WTC11 (cell line): ENCODE data around the gene MAPK9. TPM values are rescaled to one million over a fixed set of nuclear protein-coding genes. Genes with fewer than 3 reads are reported as not detected.

Experiments used
- ATAC-seq: fragments of 200-7000 bp; cut with Tn5 transposase; 2 replicates; pipeline ENCODE4 v1.10.0; 2021; ENCODE audit warnings: mild to moderate bottlenecking, moderate library complexity
- CTCF ChIA-PET: fragments of 300-600 bp; sonication (Branson Sonifier 250); formaldehyde crosslinking; loops from one replicate; lab custom pipeline; 2021; ENCODE audit warnings: antibody characterized with exemption; lab: Charles Lee
- POLR2A ChIA-PET: fragments of 350-600 bp; sonication (Branson Sonifier 250); formaldehyde crosslinking; loops from one replicate; lab custom pipeline; 2021; ENCODE audit warnings: antibody characterized with exemption; lab: Charles Lee
- DNase-seq: peaks from one replicate; pipeline ENCODE4 v3.0.0; 2021; ENCODE audit warnings: low spot score
- H3K27ac Mint-ChIP-seq: 2 replicates; pipeline ENCODE4 v1.8.0; 2021; ENCODE audit warnings: mixed read lengths
- H3K27me3 Mint-ChIP-seq: 2 replicates; pipeline ENCODE4 v1.8.0; 2021; ENCODE audit warnings: low read depth, mild to moderate bottlenecking, moderate library complexity, mixed read lengths
- H3K36me3 Mint-ChIP-seq: 2 replicates; pipeline ENCODE4 v1.8.0; 2021; ENCODE audit warnings: mixed read lengths
- H3K4me1 Mint-ChIP-seq: 2 replicates; pipeline ENCODE4 v1.8.0; 2022; ENCODE audit warnings: mixed read lengths
- H3K4me3 Mint-ChIP-seq: 2 replicates; pipeline ENCODE4 v1.8.0; 2021; ENCODE audit warnings: mild to moderate bottlenecking, moderate library complexity, mixed read lengths
- H3K9me3 Mint-ChIP-seq: 2 replicates; pipeline ENCODE4 v1.8.0; 2021; ENCODE audit warnings: mixed read lengths
- ESRRA ChIP-seq: sonication (generic); formaldehyde crosslinking; IDR thresholded peaks from 2 replicates; pipeline ENCODE4 v1.8.1; 2022; ENCODE audit warnings: mild to moderate bottlenecking, missing genetic modification reagents, borderline replicate concordance
- JUN ChIP-seq: sonication (generic); formaldehyde crosslinking; IDR thresholded peaks from 2 replicates; pipeline ENCODE4 v1.8.0; 2023; ENCODE audit warnings: mild to moderate bottlenecking, missing genetic modification reagents
- MAX ChIP-seq: sonication (generic); formaldehyde crosslinking; IDR thresholded peaks from 2 replicates; pipeline ENCODE4 v1.8.0; 2022; ENCODE audit warnings: mild to moderate bottlenecking, missing genetic modification reagents
- MYBL2 ChIP-seq: sonication (generic); formaldehyde crosslinking; IDR thresholded peaks from 2 replicates; pipeline ENCODE4 v1.8.1; 2023; ENCODE audit warnings: mild to moderate bottlenecking, moderate library complexity, missing genetic modification reagents
- NFATC4 ChIP-seq: fragments of 250-450 bp; sonication (Bioruptor Pico); IDR thresholded peaks from 2 replicates; pipeline ENCODE4 v1.9.0; 2021; ENCODE audit warnings: mild to moderate bottlenecking
- NR1H2 ChIP-seq: sonication (generic); formaldehyde crosslinking; IDR thresholded peaks from 2 replicates; pipeline ENCODE4 v1.9.0; 2021; ENCODE audit warnings: mild to moderate bottlenecking, moderate library complexity, missing genetic modification reagents
- OVOL2 ChIP-seq: fragments of 250-450 bp; sonication (Bioruptor Pico); IDR thresholded peaks from 2 replicates; pipeline ENCODE4 v1.9.0; 2021; ENCODE audit warnings: mild to moderate bottlenecking, borderline replicate concordance
- RELA ChIP-seq: sonication (generic); formaldehyde crosslinking; IDR thresholded peaks from 2 replicates; pipeline ENCODE4 v1.8.1; 2022; ENCODE audit warnings: missing genetic modification reagents, mild to moderate bottlenecking, borderline replicate concordance
- SMAD3 ChIP-seq: sonication (generic); formaldehyde crosslinking; IDR thresholded peaks from 2 replicates; pipeline ENCODE4 v1.8.0; 2022; ENCODE audit warnings: missing genetic modification reagents, mild to moderate bottlenecking, borderline replicate concordance
- SP1 ChIP-seq: sonication (generic); formaldehyde crosslinking; conservative IDR thresholded peaks from 2 replicates; pipeline ENCODE4 v1.8.1; 2022; ENCODE audit warnings: missing genetic modification reagents
- TP53 ChIP-seq: sonication (generic); formaldehyde crosslinking; IDR thresholded peaks from 2 replicates; pipeline ENCODE4 v1.8.1; 2023; ENCODE audit warnings: mild to moderate bottlenecking, missing genetic modification reagents
- USF1 ChIP-seq: sonication (generic); formaldehyde crosslinking; IDR thresholded peaks from 2 replicates; pipeline ENCODE4 v1.8.0; 2022; ENCODE audit warnings: mild to moderate bottlenecking, missing genetic modification reagents
- ZBTB43 ChIP-seq: sonication (generic); formaldehyde crosslinking; IDR thresholded peaks from 2 replicates; pipeline ENCODE4 v1.8.1; 2023; ENCODE audit warnings: mild to moderate bottlenecking, missing genetic modification reagents
- ZMAT4 ChIP-seq: fragments of 250-450 bp; sonication (Bioruptor Pico); IDR thresholded peaks from 2 replicates; pipeline ENCODE4 v1.9.0; 2021; ENCODE audit warnings: mild to moderate bottlenecking
- ZNF121 ChIP-seq: sonication (generic); formaldehyde crosslinking; IDR thresholded peaks from 2 replicates; pipeline ENCODE4 v1.8.0; 2023; ENCODE audit warnings: missing genetic modification reagents
- ZNF138 ChIP-seq: sonication (generic); formaldehyde crosslinking; conservative IDR thresholded peaks from 2 replicates; pipeline ENCODE4 v1.8.1; 2022; ENCODE audit warnings: mild to moderate bottlenecking, moderate library complexity, missing genetic modification reagents
- ZNF396 ChIP-seq: fragments of 250-450 bp; sonication (Bioruptor Pico); IDR thresholded peaks from 2 replicates; pipeline ENCODE4 v1.8.0; 2021; ENCODE audit warnings: mild to moderate bottlenecking, moderate library complexity, borderline replicate concordance
- ZNF425 ChIP-seq: fragments of 250-450 bp; sonication (Bioruptor Pico); conservative IDR thresholded peaks from 2 replicates; pipeline ENCODE4 v1.9.0; 2021; ENCODE audit warnings: mild to moderate bottlenecking
- total RNA-seq: library from RNA; stranded (reverse); gene quantifications from 3 replicates; pipeline ENCODE4 v1.2.3, GENCODE V29; 2021
- TF ChIP-seq, protein P1 (sequence below): sonication (generic); formaldehyde crosslinking; conservative IDR thresholded peaks from 2 replicates; pipeline ENCODE4 v1.8.1; 2023; ENCODE audit warnings: mild to moderate bottlenecking, low read depth, missing genetic modification reagents, moderate library complexity
- TF ChIP-seq, protein P2 (sequence below): sonication (generic); formaldehyde crosslinking; IDR thresholded peaks from 2 replicates; pipeline ENCODE4 v1.8.1; 2023; ENCODE audit warnings: mild to moderate bottlenecking, missing genetic modification reagents, moderate library complexity
- TF ChIP-seq, protein P3 (sequence below): sonication (generic); formaldehyde crosslinking; IDR thresholded peaks from 2 replicates; pipeline ENCODE4 v1.8.1; 2023; ENCODE audit warnings: mild to moderate bottlenecking, missing genetic modification reagents, moderate library complexity
- TF ChIP-seq, protein P4 (sequence below): fragments of 250-450 bp; sonication (Bioruptor Pico); IDR thresholded peaks from 2 replicates; pipeline ENCODE4 v2.1.2; 2022; ENCODE audit warnings: mild to moderate bottlenecking, moderate library complexity

The MAPK9 gene
- total RNA-seq, 1 experiment from 2014 or later, result 42.9 TPM

DNA sequence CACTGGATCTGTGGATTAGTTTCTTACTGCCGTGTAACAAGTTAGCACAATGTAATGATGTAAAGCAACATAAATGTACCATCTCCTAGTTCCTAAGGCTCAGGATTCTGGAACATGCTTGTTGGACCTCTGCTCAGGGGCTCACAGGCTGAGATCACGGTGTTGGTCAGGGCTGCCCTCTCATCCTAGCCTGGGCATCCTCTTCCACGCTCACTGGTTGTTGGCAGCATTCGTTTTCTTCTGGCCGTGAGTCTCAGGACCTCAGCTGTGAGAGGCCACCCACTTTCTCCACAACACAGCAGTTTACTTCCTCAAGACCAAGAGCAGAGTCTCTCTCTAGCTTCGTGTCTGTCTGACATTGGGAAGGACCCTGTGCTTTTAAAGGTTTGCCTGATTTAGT is 100.2 kb downstream of the MAPK9 start (continued):
- TF ChIP-seq, protein P1, sequence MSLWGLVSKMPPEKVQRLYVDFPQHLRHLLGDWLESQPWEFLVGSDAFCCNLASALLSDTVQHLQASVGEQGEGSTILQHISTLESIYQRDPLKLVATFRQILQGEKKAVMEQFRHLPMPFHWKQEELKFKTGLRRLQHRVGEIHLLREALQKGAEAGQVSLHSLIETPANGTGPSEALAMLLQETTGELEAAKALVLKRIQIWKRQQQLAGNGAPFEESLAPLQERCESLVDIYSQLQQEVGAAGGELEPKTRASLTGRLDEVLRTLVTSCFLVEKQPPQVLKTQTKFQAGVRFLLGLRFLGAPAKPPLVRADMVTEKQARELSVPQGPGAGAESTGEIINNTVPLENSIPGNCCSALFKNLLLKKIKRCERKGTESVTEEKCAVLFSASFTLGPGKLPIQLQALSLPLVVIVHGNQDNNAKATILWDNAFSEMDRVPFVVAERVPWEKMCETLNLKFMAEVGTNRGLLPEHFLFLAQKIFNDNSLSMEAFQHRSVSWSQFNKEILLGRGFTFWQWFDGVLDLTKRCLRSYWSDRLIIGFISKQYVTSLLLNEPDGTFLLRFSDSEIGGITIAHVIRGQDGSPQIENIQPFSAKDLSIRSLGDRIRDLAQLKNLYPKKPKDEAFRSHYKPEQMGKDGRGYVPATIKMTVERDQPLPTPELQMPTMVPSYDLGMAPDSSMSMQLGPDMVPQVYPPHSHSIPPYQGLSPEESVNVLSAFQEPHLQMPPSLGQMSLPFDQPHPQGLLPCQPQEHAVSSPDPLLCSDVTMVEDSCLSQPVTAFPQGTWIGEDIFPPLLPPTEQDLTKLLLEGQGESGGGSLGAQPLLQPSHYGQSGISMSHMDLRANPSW (CRISPR knock-in tag), result no peak
- TF ChIP-seq ZNF396 (CRISPR knock-in tag) (no peak), ZNF138 (no peak), OVOL2 (CRISPR knock-in tag) (no peak)

- peaks cover 12% of the 10 kb centered on the region for H3K36me3 Mint-ChIP-seq
- no peak overlapping the region for H3K4me3 Mint-ChIP-seq
- H3K27ac Mint-ChIP-seq, result no peak overlapping the region
- TF ChIP-seq ZMAT4 (CRISPR knock-in tag) (no peak), ZNF121 (CRISPR knock-in tag) (no peak), SP1 (CRISPR knock-in tag) (no peak), SMAD3 (CRISPR knock-in tag) (no peak), ZNF425 (no peak), ESRRA (CRISPR knock-in tag) (no peak), USF1 (CRISPR knock-in tag) (no peak), TP53 (CRISPR knock-in tag) (no peak), NFATC4 (no peak), MAX (CRISPR knock-in tag) (no peak), JUN (no peak), NR1H2 (CRISPR knock-in tag) (no peak), ZBTB43 (CRISPR knock-in tag) (no peak), RELA (CRISPR knock-in tag) (no peak), MYBL2 (CRISPR knock-in tag) (no peak), OVOL2 (CRISPR knock-in tag) (no peak)
- TF ChIP-seq, protein P2, sequence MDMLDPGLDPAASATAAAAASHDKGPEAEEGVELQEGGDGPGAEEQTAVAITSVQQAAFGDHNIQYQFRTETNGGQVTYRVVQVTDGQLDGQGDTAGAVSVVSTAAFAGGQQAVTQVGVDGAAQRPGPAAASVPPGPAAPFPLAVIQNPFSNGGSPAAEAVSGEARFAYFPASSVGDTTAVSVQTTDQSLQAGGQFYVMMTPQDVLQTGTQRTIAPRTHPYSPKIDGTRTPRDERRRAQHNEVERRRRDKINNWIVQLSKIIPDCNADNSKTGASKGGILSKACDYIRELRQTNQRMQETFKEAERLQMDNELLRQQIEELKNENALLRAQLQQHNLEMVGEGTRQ (CRISPR knock-in tag), result no peak
- TF ChIP-seq, protein P3, sequence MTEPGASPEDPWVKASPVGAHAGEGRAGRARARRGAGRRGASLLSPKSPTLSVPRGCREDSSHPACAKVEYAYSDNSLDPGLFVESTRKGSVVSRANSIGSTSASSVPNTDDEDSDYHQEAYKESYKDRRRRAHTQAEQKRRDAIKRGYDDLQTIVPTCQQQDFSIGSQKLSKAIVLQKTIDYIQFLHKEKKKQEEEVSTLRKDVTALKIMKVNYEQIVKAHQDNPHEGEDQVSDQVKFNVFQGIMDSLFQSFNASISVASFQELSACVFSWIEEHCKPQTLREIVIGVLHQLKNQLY (CRISPR knock-in tag), result no peak
- TF ChIP-seq, protein P4, sequence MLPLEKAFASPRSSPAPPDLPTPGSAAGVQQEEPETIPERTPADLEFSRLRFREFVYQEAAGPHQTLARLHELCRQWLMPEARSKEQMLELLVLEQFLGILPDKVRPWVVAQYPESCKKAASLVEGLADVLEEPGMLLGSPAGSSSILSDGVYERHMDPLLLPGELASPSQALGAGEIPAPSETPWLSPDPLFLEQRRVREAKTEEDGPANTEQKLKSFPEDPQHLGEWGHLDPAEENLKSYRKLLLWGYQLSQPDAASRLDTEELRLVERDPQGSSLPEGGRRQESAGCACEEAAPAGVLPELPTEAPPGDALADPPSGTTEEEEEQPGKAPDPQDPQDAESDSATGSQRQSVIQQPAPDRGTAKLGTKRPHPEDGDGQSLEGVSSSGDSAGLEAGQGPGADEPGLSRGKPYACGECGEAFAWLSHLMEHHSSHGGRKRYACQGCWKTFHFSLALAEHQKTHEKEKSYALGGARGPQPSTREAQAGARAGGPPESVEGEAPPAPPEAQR (CRISPR knock-in tag), result no peak
- H3K4me1 Mint-ChIP-seq, result no peaks in the 10 kb centered on the region
- DNase-seq, result no peak
- H3K27me3 Mint-ChIP-seq, result no peaks in the 10 kb centered on the region; the same call in 1 of the 2 replicates
- ChIA-PET CTCF (no interaction called here), POLR2A (no interaction called here)
- H3K9me3 Mint-ChIP-seq, result peaks cover 50% of the 10 kb centered on the region
- no peak for ATAC-seq
Observed at GRCh38 chr5:180187767-180188166, 104.1 kb downstream of the MAPK9 start.
